ENCODE data around the gene INSIG2.

INSIG2 gene

GRCh38 chr2:118088051-118089024, at the start of gene INSIG2:
Gene INSIG2 (plus strand): TSS chr2:118088471. CDS start chr2:118096557, 8,086 bp downstream.
- peak; percentile 96 for DNase-seq

DNA sequence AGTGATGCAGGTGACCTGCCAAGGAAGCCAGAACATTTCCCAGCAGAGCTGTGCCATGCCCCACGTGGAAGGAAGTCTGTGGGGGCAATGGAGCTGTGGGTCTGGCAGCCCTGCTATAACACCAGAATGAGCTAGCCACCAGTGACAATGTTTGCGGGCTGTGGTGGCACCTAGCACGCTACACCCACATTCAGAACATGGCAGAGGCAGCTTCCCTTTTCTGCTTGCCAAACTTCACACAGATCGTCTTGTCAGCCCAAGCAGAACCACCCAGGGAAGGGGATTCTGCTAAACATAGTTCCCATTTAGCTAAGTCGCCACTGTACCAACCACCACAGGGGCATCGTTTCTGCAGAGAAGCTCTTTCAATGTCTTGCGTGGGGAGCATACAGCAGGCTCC, 47.4 kb upstream of the INSIG2 start:
- DNase-seq, result no peak

GRCh38 chr2:118044103-118044716, 44.1 kb upstream of the INSIG2 start:
- DNase-seq, result no peak

GRCh38 chr2:118044854-118045253, 43.4 kb upstream of the INSIG2 start:
- no peak for DNase-seq

DNA sequence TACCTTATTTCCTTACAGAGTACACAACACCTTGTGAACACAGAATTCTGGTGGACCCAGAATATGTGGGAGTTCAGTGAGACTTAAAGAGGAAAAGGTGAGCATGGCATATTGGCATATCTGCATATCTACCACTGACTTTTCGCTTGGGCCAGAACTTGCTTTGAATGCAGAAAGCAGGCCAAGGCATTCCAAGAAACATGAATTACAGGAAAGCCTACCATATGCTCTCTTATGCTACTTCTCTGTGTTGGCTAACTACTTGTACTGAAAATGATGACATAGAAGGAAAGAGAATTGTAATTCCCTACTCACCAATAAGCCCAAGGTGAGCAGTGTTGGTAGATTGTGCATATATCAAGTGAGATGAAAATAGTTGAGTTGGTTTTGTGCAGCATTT, 43.0 kb upstream of the INSIG2 start:
- DNase-seq, result no peak

DNA sequence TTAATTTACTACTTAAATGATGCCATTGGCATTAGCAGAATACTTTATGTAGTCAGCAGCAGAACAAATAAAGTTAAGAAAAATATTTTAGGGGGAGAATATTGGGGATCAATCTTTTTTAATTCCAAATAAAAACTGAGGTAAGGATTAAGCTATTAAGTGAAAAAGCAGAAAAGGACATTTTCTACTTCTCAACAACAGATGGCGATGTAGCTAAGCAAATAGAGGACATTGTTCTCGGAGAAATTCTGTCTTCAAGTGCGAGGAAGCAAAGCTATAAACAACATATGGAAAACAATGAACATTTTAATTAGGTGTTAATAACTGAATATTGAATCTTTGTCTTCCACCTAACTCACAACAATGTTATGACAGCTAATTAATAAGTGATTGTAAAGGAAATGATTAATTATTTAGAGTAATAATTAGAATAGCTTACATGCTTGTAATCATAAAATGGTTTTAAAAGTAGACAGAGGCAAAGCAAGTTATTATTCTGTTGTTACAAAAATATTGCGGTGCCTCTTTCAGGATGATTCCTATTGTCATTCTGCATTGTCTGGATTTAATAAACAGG, 41.5 kb upstream of the INSIG2 start:
- DNase-seq, result no peak

DNA sequence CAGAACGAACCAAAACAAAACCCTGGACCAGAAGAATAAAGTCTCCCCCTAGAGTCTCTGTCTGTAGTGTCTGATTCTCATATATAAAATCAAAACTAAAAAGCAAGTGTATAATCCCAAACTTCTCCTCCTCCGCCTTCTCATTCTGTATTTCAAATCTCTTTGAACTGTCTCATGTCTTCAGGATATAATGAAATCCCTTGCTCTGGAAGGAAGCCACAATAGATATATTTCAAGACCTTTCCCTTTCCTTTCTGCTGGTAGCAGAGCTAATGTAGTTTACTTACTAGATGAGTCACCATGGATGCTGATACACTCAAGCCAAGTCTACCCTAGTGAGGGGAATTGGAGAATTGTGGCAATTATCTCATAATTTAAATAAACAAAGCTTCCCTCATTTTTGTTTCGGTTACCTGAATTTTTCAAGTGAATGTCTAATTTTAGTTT, 40.9 kb upstream of the INSIG2 start:
- DNase-seq, result no peak

- no peak for DNase-seq
Measured at GRCh38 chr2:118048401-118048800, 39.9 kb upstream of the INSIG2 start.

- DNase-seq, result no peak
Measured at GRCh38 chr2:118049140-118049815, 39.0 kb upstream of the INSIG2 start.

DNA sequence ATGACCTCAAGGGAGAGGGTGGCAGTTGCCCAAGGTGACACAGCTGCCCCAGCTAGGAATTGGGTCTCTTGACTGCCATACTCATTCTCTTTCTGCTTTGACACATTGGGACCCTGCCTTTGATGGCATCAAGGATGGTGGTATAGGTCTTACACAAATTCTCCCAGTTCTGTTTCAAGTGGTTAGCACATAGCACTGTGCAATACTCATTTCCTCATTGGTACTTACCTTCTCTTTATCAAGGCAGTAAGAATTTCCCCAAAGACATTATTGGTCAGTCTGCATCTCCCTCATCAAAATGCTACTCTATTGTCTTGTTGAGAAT, 38.5 kb upstream of the INSIG2 start:
- no peak for DNase-seq

DNA sequence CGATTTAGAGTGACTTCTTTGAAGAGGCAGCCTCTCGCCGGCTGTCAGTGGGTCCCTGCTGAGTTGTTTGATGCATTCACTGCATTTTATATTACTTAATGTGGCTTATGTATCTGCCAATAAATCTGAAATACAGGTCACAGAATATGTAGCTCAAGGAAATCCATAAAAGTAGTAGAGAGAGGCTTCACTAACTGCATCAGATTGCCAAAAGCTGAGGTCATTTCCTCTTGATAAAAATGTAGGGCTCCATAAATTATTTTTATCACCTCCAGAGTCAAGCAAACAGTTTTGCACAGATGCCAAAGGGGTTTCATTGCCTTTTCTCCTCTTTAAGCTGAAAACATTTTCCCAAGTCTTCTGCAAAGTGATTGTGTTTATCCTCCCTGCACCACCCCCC, 37.9 kb upstream of the INSIG2 start:
- DNase-seq, result no peak

DNA sequence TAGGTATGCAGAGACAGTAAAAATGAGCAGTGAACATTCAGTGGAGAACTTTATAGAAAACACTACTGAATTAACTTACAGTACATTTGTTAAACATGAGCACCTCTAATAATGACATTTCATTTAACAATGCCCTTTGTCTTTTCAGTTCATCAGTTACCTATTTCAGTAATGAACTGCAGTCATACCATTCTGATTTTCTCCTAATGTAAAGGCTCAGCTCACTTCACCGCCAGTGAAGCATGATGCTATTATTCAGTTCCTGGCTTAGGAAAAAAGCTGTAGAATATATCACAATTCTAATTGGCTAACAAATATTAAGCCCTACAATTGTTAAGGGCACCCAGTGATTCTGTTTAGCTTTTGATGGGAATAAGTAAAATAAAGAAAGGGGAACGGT, 37.3 kb upstream of the INSIG2 start:
- peak; percentile 26 for DNase-seq

DNA sequence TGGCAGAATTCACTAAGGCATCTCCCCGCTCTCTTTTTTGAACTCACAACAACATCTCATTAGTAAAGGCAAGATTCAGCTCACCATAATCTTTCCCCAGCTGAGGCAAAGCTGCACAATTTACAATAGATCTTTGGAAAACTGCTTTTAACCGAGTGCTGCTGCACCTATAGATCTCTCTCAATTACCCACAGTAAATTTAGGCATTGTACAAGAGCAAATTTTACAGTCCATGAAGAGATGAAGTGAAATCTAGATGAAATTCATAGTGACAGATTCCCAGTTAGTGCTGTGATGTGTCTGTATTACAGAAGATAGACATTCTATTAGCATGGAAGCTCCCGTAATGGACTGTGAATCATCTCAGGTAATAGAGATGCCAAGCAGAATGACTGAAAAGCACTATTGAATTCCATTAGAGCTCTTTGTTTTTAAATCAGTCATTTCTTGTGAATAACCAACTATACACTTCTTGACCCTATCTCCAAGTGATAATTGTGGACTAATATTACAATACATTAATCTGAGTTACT, 36.4 kb upstream of the INSIG2 start:
- DNase-seq, result peak; percentile 55

- no peak for DNase-seq
Measured at GRCh38 chr2:118052474-118052873, 35.8 kb upstream of the INSIG2 start.

GRCh38 chr2:118053681-118054080, 34.6 kb upstream of the INSIG2 start:
- DNase-seq, result peak; percentile 54

GRCh38 chr2:118054213-118055008, 33.9 kb upstream of the INSIG2 start:
- DNase-seq, result no peak

DNA sequence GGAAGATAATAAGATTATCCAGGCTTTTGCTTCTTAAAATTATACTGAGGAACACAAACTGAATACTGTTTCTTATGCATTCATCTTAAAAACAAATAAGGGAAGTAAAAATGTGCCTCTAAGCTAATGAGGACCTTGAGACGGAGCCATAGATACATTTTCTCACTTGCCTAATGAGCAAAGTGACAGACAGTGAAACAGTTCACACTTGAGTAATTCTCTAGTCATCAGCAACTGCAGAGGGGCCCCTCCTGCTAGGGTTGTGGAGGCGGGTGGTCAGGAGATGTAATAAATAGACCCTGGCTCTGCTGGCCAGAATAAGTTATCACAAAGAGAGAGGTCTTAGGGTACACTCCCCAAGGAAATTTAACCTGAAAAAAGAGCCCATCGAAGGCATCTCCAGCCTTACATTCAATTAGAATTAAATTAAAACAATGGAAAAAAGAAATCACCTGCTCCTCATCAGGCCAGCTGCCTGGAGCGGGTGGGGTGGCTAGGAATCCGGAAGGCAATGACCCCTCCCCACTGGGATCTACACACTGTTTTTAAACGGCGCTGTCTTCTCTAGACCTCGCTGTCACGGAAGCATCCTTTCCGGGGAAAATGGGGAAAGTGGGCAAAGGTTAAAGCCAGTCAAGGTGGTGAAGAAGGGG, 32.6 kb upstream of the INSIG2 start:
- peak; percentile 45 for DNase-seq

DNA sequence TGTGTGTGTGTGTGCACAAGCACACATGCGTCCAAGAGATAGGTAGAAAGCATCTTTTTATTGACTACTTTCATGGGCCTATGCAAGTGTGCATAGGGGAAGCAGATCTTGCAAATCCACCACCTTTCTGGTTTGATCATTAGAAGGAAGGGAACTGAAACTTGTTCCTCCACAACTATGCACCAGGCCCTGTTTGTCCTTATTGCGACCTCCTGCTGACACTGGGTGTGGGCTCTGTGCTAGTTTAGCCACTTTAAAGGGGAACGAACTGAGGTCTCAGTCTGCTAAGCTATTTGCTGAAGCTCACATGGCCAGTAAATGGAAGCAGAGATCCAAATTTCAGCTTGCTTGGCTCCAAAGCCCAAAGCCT, 32.1 kb upstream of the INSIG2 start:
- DNase-seq, result peak; percentile 19

- no peak for DNase-seq
Measured at GRCh38 chr2:118056801-118057200, 31.5 kb upstream of the INSIG2 start.

- DNase-seq, result no peak
Measured at GRCh38 chr2:118058951-118059350, 29.3 kb upstream of the INSIG2 start.

DNA sequence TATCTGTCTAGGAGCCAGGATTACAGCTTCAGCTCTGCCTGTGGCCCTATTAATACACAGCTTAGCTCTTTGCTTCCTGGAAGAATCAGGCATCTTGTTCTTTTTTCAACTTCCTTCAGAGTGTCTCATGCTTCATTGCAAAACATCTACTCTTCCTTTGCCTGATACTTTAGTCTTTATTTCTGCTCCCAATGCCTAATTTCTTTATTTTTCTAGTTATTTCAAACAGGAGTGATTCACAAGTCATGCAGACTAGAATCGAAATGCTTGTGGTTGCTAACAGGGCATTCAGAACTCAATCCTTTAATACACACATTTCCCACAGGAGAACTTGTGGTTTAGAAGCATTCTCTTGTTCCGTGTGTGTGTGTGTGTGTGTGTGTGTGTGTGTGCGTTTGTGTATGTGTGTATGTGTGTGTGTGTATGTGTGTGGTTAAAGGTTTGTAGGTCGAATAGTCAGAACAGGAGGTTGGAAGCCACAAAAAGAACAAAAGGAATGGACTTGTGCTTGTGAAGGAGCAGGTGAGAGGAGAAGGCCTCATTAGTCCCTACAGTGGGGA, 28.3 kb upstream of the INSIG2 start:
- no peak for DNase-seq

All from retina (tissue), 1 donor.